HG03139 (cell line): Measurements from ENCODE around the gene RELB.
"Not testable (repeated sequence)": the region's sequence is repeated elsewhere in the genome, so short reads cannot be mapped to it uniquely, and the experiment has no call there.

Experiments used
- ATAC-seq: cut with Tn5 transposase; IDR thresholded peaks from one replicate; pipeline ENCODE4 v1.9.1; 2021; ENCODE audit not compliant: unreplicated experiment

Gene RELB, protein sequence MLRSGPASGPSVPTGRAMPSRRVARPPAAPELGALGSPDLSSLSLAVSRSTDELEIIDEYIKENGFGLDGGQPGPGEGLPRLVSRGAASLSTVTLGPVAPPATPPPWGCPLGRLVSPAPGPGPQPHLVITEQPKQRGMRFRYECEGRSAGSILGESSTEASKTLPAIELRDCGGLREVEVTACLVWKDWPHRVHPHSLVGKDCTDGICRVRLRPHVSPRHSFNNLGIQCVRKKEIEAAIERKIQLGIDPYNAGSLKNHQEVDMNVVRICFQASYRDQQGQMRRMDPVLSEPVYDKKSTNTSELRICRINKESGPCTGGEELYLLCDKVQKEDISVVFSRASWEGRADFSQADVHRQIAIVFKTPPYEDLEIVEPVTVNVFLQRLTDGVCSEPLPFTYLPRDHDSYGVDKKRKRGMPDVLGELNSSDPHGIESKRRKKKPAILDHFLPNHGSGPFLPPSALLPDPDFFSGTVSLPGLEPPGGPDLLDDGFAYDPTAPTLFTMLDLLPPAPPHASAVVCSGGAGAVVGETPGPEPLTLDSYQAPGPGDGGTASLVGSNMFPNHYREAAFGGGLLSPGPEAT

DNA sequence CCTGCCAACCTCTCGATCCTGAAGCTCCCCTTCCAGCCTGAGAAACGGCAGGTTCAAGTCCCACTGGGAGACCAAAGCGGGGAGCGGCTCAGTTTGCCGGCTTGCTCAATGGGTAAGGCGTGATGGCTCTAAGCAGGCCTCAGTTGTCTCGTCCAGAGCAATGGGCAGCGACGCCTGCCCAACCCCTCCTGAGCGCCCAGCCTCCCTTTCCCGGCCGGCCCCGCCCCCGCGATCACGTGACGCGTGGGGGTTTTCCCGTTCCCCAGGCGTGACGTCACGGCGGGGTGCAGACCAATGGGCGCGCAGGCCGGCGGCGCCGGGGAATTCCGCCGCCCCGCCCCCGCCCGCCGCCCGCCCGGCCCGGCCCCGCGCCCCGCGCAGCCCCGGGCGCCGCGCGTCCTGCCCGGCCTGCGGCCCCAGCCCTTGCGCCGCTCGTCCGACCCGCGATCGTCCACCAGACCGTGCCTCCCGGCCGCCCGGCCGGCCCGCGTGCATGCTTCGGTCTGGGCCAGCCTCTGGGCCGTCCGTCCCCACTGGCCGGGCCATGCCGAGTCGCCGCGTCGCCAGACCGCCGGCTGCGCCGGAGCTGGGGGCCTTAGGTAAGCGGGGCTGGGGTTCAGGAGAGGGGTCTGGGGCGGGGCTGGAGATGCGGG, at the start of gene RELB:
RELB (plus strand) TSS at position 378 of the 653 bp plus-strand sequence; CDS start at position 494, 116 bp downstream.
- peak; percentile 39 for ATAC-seq

- no peak for ATAC-seq
These were observed 47.0 kb upstream of the RELB start for GRCh38 chr19:44954278-44954648.

DNA sequence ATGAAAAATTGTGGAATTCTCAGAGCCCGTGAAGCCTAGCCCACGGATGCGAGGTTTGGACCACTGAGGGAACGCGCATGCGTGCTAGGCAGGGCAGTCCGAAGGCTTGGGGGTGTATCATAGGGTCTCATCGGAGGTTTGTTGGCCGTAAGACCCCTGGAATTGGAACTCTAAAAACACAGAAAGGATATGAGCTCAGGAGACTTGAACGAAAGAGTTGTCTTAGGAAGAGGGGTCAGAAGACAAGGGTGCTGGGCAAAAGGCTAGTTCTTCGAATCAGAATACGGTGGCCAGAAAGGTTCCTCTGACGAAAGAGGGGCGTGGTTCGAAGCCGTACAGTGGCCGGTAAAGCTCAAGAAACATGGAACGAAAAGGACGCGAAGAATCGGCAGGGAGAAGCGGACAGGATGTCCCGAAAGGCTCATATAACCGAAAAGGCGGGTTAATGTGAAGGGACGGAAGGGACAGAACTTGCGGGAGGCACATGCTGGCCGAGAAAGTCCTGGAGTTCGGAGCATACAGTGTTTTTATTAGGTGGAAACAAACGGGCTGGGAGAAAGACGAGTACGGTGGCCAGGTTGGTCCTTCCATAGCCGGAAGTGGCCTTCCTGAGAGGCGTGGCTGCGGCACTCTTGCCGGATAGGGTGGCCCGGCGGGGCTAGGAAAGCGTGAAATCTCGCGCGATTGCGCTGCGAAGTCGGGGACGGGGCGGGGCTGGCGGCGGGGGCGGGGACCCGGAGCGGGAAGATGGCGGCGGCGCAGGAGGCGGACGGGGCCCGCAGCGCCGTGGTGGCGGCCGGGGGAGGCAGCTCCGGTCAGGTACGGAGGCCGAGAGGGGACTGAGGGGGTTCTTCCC, 46.4 kb upstream of the RELB start, which contains the start of gene CLPTM1:
CLPTM1 (plus strand) TSS at position 732 of the 856 bp plus-strand sequence; CDS start at position 748, 16 bp downstream.
- peak; percentile 77 for ATAC-seq

DNA sequence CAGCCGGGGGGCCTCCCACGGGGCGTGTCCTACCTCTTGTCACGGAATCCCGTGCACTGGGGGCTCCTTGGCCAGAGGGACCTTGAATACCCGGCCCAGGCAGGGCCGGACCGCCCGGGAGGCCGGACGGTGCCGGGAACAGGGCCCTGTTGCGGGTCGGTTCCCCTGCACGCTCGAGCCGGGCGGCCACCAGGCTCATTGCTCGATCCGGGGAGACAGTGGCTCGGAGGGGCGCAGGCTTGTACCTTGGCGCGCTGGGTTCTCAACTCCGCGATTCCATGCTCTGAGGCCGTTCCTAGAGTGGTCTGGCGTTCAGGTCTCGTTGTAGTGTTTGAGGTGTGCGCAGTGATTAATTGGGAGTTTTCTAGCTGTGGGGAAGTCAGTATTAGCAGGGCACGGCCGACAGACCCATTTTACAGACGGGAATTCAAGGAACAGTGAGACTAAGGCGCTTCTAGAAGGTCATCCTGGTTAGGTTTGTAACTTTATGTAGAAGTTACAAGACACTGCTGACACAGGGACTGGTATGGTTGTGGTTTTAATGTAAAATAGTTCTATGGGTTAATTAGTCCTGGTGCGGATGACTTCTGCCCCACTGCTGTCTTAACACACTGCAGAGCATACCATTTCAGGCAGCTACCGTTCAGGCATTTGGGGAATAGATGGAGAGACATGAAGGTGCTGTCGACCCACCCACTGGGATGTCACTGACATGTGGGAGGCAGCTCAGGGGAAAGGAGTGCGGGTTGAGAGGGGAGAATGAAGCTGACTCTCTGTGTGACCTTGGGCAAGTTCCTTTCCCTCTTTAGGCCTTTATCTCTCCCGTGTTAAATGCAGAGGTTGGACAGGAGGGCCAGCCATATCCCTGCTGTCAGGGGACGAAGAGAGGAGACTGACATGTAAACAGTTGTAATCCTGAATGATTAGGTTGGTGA, 45.5 kb upstream of the RELB start:
- ATAC-seq: peak; percentile 19

DNA sequence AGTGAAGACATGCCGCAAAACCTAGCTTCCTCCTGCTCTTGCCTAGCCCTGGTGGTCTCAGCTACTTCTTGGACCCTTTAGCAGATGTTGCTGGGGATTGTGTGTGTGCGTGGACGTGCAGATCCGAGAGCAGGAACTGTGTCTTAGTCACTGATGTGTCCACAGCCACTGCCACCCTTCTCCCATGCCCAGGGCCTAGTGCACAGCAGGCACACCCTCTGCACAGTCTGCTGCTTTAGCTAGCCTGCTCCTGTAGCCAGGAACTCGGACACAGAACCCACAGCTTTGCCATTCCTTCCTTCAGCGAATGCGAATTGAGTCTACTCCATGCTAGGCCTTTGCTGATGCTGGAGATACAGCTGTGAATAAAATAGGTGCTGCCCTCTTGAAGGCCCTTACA, 43.7 kb upstream of the RELB start:
- ATAC-seq: no peak

- ATAC-seq: no peak
These were observed 43.2 kb upstream of the RELB start for GRCh38 chr19:44958090-44958489.

DNA sequence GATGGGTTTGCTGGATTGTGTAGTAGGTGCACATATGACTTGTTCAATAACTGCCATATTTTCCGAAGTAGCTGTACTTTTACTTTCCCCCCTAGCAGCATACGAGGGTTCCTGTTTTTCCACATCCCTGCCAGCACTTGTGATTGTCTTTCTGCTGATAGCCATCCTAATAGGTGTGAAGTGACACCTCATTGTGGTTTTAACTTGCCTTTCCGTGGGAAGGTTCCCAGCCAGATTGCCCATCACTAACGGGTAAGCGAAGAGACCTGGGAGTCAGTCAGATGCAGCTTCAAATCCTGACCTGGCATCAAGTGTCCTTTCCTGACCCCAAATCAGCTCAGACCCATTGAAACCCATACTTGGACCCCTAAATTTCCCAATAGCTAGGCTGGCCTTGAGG, 41.6 kb upstream of the RELB start:
- ATAC-seq: no peak

DNA sequence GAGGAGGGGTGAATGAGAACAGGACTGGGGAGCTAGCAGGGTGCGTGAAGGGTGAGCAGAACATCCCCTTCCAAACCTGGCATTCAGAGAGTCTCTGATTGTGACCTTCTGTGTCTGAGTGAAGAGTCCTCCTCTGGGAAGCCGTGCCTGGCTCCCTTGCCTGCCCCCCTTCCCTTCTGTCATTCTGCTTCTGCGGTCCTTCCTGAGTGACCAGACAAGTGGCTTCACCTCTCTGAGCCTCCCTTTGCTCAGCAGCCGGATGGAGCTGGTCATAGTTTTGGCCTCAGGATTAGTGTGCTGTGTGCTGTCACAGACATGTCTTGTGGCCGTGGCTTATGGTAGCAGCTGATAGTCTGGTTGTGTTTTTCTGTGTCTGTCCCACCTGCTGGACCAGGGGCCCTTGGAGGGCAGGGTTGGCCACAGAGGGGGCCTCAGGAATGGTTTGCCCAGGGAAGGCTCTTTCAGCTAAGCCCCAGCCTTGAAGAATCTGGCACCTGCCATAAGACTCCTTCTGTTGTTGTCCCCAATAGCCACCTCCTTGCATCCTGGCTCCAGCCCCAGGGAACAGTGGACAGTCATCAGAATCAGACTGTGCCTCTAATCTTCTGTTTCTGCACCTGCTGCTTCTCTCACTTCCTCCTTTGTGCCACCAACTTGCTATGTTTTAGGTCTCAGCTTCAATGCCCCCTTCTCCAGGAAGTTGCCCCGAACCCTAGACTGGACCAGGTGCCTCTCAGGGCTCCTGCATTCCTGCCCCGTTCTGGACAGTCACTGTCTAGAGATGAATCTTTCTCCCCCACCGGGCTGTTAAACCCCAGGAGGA, 40.1 kb upstream of the RELB start:
- no peak for ATAC-seq

DNA sequence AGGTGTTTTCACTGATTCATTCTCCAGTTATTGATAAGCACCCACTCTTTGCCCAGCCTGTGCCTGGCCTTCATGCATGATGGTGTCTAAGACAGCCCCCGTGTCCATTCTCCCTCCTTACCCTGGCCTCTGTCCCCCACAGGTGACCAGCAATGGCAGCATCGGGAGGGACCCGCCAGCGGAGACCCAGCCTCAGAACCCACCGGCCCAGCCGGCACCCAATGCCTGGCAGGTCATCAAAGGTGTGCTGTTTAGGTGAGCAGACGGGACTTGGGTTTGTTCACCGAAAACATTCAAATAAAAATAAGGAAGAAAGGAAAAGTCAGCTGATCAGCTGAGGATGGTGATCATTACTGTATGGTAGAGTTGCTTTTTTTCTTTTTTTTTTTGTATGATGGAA, 39.4 kb upstream of the RELB start:
- ATAC-seq: no peak

- ATAC-seq: no peak
These were observed 33.1 kb upstream of the RELB start for GRCh38 chr19:44968118-44968517.

DNA sequence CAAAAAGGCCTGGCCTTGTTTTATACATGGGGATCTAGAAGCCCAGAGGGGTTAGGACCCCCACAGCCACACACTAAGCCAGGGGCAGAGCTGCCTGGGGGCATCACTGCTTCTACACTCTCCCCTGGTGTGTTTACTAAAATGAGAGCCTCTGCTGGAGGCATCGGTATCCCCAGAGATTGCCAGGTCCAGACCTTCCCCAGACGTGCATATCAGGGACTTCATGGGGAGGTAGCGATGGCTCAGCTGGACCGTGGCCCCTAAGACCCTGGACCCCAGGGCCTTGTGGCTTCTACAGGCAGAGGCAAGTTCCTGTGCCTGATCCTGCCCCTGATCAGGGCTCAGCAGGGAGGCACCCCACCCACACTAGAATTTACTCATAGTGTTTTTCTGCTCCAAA, 32.6 kb upstream of the RELB start:
- no peak for ATAC-seq

GRCh38 chr19:44969437-44969836, 31.8 kb upstream of the RELB start:
- no peak for ATAC-seq

DNA sequence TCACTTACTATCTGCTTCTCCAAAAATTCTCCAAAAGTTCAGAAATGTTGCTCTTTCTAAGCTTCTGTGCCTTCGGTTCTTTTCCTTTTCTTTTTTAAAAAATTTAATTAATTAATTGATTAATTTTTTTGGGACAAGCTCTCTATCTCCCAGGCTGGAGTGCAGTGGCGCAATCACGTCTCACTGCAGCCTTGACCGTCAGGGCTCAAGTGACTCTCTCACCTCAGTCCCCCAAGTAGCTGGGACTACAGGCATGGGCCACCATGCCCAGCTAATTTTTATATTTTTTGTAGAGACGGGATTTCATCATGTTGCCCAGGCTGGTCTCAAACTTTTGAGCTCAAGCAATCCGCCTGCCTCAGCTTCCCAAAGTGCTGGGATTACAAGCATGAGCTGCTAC, 29.8 kb upstream of the RELB start:
- ATAC-seq: not testable (repeated sequence)

GRCh38 chr19:44972802-44973201, 28.5 kb upstream of the RELB start:
- ATAC-seq: no peak

DNA sequence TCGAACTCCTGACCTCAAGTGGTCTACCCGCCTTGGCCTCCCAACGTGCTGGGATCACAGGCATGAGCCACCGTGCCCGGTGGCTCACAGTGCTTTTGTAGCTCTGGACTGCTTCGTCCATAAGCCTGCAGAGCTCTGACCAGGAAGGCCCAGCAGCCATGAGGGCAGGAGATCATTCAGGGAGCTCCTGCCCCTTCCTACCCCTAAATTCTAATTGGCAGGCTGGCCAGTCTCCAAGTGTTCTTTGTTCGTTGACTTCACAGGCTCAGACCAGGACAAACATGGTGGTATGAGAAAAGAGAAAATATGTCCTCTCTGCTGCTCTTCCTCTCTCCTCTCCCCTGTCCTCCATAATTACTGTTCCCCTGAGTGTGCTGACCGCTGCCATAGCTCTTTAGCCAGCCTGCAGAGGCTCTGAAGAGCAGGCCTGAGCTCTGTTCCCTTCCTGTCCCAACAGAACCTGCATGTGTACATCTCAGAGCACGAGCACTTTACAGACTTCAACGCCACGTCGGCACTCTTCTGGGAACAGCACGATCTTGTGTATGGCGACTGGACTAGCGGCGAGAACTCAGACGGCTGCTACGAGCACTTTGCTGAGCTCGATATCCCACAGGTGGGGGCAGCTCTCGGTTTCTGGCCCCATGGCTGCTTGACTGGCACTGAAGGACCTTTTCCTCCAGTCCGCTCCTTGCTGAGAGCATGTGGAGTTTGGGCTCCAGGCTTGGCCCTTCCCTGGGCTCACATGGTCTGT, 27.1 kb upstream of the RELB start:
- ATAC-seq: no peak

DNA sequence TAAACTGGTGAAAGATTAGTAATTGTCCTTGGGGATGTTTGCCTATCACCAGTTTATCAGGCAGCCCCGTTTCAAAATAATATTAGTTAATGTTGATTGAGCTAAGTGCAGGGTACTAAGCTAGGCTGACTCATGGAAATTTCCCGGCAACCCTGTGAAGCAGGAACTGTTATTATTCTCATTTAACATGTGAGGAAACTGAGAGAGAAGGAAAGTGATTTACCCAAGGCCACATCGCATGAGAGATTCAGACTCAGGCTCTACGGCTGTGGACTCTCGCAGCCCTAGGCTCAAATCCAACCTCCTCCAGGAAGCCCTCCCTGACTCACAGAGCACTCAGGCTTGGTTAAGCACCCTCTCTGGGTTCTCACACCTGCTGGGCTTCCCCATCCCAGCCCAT, 26.4 kb upstream of the RELB start:
- ATAC-seq: no peak

DNA sequence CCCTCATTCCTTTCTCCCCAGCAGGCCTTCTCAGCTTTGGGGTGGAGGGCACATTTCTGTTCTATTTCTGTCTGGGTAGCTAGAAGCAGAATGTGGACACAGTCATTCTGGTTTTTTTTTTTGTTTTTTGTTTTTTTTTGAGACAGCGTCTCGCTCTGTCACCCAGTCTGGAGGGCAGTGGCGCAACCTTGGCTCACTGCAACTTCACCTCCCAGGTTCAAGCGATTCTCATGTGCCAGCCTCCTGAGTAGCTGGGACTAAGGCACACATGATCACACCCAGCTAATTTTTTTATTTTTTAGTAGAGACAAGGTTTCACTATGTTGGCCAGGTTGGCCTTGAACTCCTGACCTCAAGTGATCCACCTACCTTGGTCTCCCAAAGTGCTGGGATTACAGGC, 25.8 kb upstream of the RELB start:
- no peak for ATAC-seq

DNA sequence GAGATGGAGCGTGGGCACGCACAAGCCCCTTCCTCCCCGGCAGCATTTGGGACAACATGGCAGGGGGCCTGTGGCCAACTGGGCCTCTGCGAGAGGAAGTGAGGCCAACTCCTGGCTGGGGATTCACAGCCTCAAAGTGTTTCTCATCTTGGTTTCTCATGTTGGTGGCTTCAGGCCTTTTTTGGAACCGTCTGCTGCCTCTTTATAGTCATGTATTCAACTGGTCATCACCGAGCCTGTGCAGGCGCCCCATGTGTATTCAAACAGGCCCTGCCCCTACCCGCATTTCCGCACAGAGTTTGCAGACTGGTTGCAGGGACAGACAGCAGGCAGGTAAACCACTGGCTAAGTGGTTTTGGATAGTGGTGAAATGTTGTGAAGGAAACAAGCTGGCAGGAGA, 17.3 kb upstream of the RELB start:
- ATAC-seq: no peak

DNA sequence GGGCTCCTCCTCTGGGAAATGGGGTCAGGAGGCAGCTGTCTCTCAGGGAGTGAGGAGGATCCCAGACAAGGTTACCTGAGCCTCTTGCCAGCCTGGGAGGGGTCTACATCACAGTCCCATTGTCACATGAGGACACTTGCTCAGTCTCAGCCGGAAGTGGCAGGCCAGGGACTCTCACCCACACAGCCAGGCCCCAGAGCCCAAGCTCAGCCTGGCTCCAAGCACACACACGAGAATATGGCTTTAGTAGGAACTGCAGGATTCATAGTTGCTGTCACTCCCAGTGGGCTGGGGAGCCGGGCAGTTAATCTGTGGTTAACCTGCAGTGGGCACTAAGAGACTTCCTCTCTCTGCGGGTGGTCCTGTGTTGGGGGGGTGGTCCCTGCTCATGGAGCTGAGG, 15.8 kb upstream of the RELB start:
- no peak for ATAC-seq
